B cell (primary cell): Measurements from ENCODE around the gene SRP14. TPM values are rescaled to one million over a fixed set of nuclear protein-coding genes. Genes with fewer than 3 reads are reported as not detected.

ENCODE experiments used
- ATAC-seq: fragments of 200-7000 bp; cut with Tn5 transposase; one replicate; pipeline ENCODE4 v1.10.0; 2021; ENCODE audit warnings: low read depth, mild to moderate bottlenecking, moderate number of reproducible peaks, moderate library complexity
- CTCF ChIA-PET: fragments of 350-600 bp; sonication (Branson Sonifier 250); formaldehyde crosslinking; loops from one replicate; lab custom pipeline; 2021; ENCODE audit warnings: antibody characterized with exemption, inconsistent platforms; lab: Charles Lee
- POLR2A ChIA-PET: fragments of 350-600 bp; sonication (Branson Sonifier 250); formaldehyde crosslinking; loops from one replicate; lab custom pipeline; 2021; ENCODE audit warnings: antibody characterized with exemption; lab: Charles Lee
- DNase-seq: peaks from one replicate; pipeline ENCODE4 v3.0.0; 2013
- H2AFZ ChIP-seq: 2 replicates; pipeline ENCODE4 v1.6.1; 2012; ENCODE audit warnings: mild to moderate bottlenecking, low read depth, low read length; ENCODE audit not compliant: insufficient read depth, poor library complexity, severe bottlenecking
- H3K27ac ChIP-seq, 2 donors: 1 replicate in 1 of 2; 2 replicates in 1 of 2; pipeline ENCODE4 v1.5.1; 2012 to 2013; ENCODE audit warnings: low read length in 2 of 2, mild to moderate bottlenecking in 2 of 2, moderate library complexity in 1 of 2
- H3K27me3 ChIP-seq, 4 experiments: fragments of 200-600 bp in 1 of 4; sonication (generic) in 1 of 4; replicated peaks in 1 of 4; 1 replicate in 2 of 4; 2 replicates in 2 of 4; pipeline versions ENCODE4 v1.6.1 to v1.7.0; 2013 to 2016; ENCODE audit warnings: low read length in 3 of 4, mild to moderate bottlenecking in 2 of 4, mixed read lengths in 1 of 4, moderate library complexity in 1 of 4; ENCODE audit not compliant: insufficient read depth in 4 of 4, control insufficient read depth in 3 of 4; ENCODE audit errors: control extremely low read depth in 1 of 4
- H3K36me3 ChIP-seq, 2 experiments: replicated peaks in 1 of 2; 1 replicate in 1 of 2; 2 replicates in 1 of 2; pipeline versions ENCODE4 v1.6.1 to v1.7.1; 2013; ENCODE audit warnings: low read length in 1 of 2; ENCODE audit not compliant: insufficient read depth in 2 of 2, control insufficient read depth in 1 of 2; ENCODE audit errors: control extremely low read depth in 1 of 2, extremely low read depth in 1 of 2
- H3K4me1 ChIP-seq, 2 donors: fragments of 200-600 bp in 1 of 2; sonication (generic) in 1 of 2; 1 replicate in 1 of 2; 2 replicates in 1 of 2; pipeline versions ENCODE4 v1.5.1 to v1.6.1; 2013 to 2017; ENCODE audit warnings: low read length in 2 of 2; ENCODE audit not compliant: control insufficient read depth in 2 of 2, insufficient read depth in 2 of 2
- H3K4me2 ChIP-seq: replicated peaks from 2 replicates; pipeline ENCODE3; 2012; ENCODE audit warnings: mild to moderate bottlenecking, low read depth, low read length; ENCODE audit not compliant: poor library complexity, severe bottlenecking
- H3K4me3 ChIP-seq, 5 experiments: fragments of 200-600 bp in 1 of 5; sonication (generic) in 1 of 5; 1 replicate in 3 of 5; 2 replicates in 2 of 5; pipeline versions ENCODE4 v1.5.1 to v1.7.0; 2011 to 2016; ENCODE audit warnings: low read length in 4 of 5, mild to moderate bottlenecking in 4 of 5, low read depth in 2 of 5, control low read depth in 1 of 5, moderate library complexity in 1 of 5; ENCODE audit not compliant: insufficient read depth in 1 of 5; ENCODE audit errors: control extremely low read depth in 1 of 5, extremely low read depth in 1 of 5
- H3K79me2 ChIP-seq: fragments of 200-600 bp; sonication (generic); one replicate; pipeline ENCODE4 v1.6.0; 2016; ENCODE audit warnings: low read length; ENCODE audit not compliant: control insufficient read depth, insufficient read depth
- H3K9ac ChIP-seq: fragments of 200-600 bp; sonication (generic); 2 replicates; pipeline ENCODE4 v1.6.1; 2017; ENCODE audit warnings: mild to moderate bottlenecking, low read length, moderate library complexity
- H3K9me3 ChIP-seq, 3 donors: one replicate each; pipeline versions ENCODE4 v1.6.1 to v1.7.1; 2013; ENCODE audit warnings: low read length in 2 of 3; ENCODE audit not compliant: control insufficient read depth in 2 of 3, insufficient read depth in 1 of 3; ENCODE audit errors: control extremely low read depth in 1 of 3
- H4K20me1 ChIP-seq: 2 replicates; pipeline ENCODE4 v1.6.0; 2012; ENCODE audit warnings: mild to moderate bottlenecking, low read length; ENCODE audit not compliant: insufficient read depth, control insufficient read depth, poor library complexity, severe bottlenecking
- H3K27ac Mint-ChIP-seq: one replicate; pipeline ENCODE4 v1.8.0; 2021; ENCODE audit warnings: mixed read lengths
- H3K27me3 Mint-ChIP-seq: one replicate; pipeline ENCODE4 v1.8.0; 2021; ENCODE audit warnings: mixed read lengths
- H3K4me1 Mint-ChIP-seq: one replicate; pipeline ENCODE4 v1.8.0; 2021; ENCODE audit warnings: mixed read lengths
- H3K4me3 Mint-ChIP-seq: one replicate; pipeline ENCODE4 v1.8.0; 2021; ENCODE audit warnings: mixed read lengths
- H3K9me3 Mint-ChIP-seq: one replicate; pipeline ENCODE4 v1.8.0; 2022; ENCODE audit warnings: mixed read lengths; ENCODE audit not compliant: insufficient read depth
- CTCF ChIP-seq: fragments of 200-600 bp; IDR thresholded peaks from one replicate; pipeline ENCODE4 v1.8.0; 2022; ENCODE audit warnings: antibody characterized with exemption, mild to moderate bottlenecking
- EZH2 ChIP-seq: IDR thresholded peaks from 2 replicates; pipeline ENCODE4 v1.6.1; 2012; ENCODE audit warnings: borderline replicate concordance, low read depth, mild to moderate bottlenecking, moderate library complexity, low read length; ENCODE audit not compliant: insufficient read depth, poor library complexity, severe bottlenecking
- WGBS: methylation state at CpG from one replicate; pipeline ENCODE4 v1.1.5; 2013; ENCODE audit warnings: missing lambda C conversion rate; ENCODE audit not compliant: insufficient coverage; 5-methylcytosine and 5-hydroxymethylcytosine counted together
- intact Hi-C: fragments of 100-400 bp; cut with micrococcal nuclease; formaldehyde crosslinking; loops from one replicate; pipeline ENCODE4 v1.10.0; 2022
- polyA plus RNA-seq: library from polyadenylated mRNA; depleted of rRNA; stranded (reverse); fragments of >200 nt; gene quantifications from 2 replicates; pipeline ENCODE4 v1.2.3, GENCODE V29; 2012
- total RNA-seq, 2 donors: library from RNA; stranded (reverse); fragments of 120-200 nt in 1 of 2; gene quantifications; 1 replicate in 1 of 2; 2 replicates in 1 of 2; pipeline versions ENCODE4 v1.2.3 to v1.2.4, GENCODE V29; 2013 to 2022

The SRP14 gene
- total and polyA plus RNA-seq, 2 donors (not counting 1 experiment from before 2014, with no cell fraction given) = 120 to 131 TPM

- ChIA-PET POLR2A (interaction anchor here (1.3 to 3.9 kb wide), 2 partner anchors 66 to 73 kb away, joined by 3 to 37 read pairs; partner anchors contain the start of gene BMF), CTCF (interaction anchor here (0.9 to 17.9 kb wide), 6 partner anchors 61 to 296 kb away, joined by 3 to 934 read pairs (median 20); partner anchors contain the start of gene BMF)
- H3K79me2 ChIP-seq = peaks cover 45% of the 10 kb centered on the region
- no peak overlapping the region for H3K9ac ChIP-seq
- DNase-seq (no peak), ATAC-seq (no peak)
- H3K36me3 ChIP-seq = peaks cover 0 to 12% of the 10 kb centered on the region in 2 experiments
- WGBS = no CpG with 5 or more reads among the region's 3 CpGs
- no peaks in the 10 kb centered on the region for H4K20me1 ChIP-seq
- H3K4me1 ChIP-seq = peaks cover 28 to 38% of the 10 kb centered on the region in 2 donors
- peaks cover 47% of the 10 kb centered on the region for H3K4me1 Mint-ChIP-seq
- H3K27me3 Mint-ChIP-seq = no peaks in the 10 kb centered on the region
- H3K4me2 ChIP-seq = no peak overlapping the region
- H3K27ac ChIP-seq = no peak overlapping the region
- no peaks in the 10 kb centered on the region for H3K27me3 ChIP-seq
- no peaks in the 10 kb centered on the region for H3K9me3 ChIP-seq
- no peak overlapping the region for H3K27ac Mint-ChIP-seq
- H3K4me3 Mint-ChIP-seq = peak overlapping the region; percentile 78
- TF ChIP-seq EZH2 (no peak), CTCF (no peak)
- no peak overlapping the region for H3K4me3 ChIP-seq
- no peak overlapping the region for H2AFZ ChIP-seq
- intact Hi-C loops = no loop called here
- no peaks in the 10 kb centered on the region for H3K9me3 Mint-ChIP-seq
Observed at GRCh38 chr15:40040770-40041169, 1.8 kb upstream of the SRP14 start.

GRCh38 chr15:40040293-40040635 lies 1.3 kb upstream of the SRP14 start:
- no peak overlapping the region for H3K9ac ChIP-seq
- intact Hi-C loops = no loop called here
- TF ChIP-seq EZH2 (no peak), CTCF (no peak)

More at GRCh38 chr15:40040293-40040635, 1.3 kb upstream of the SRP14 start:
- ChIA-PET POLR2A (interaction anchor here (0.5 to 3.9 kb wide), 5 partner anchors 66 to 258 kb away, joined by 3 to 37 read pairs (median 5); partner anchors contain the start of genes BMF and FSIP1), CTCF (interaction anchor here (0.7 to 17.9 kb wide), 8 partner anchors 42 to 297 kb away, joined by 3 to 934 read pairs (median 4); partner anchors contain the start of gene BMF)
- H3K27me3 Mint-ChIP-seq = no peaks in the 10 kb centered on the region
- WGBS = 79% methylated on average over 6 of the region's 6 CpGs
- Histone ChIP-seq H4K20me1 (no peaks in the 10 kb centered on the region), H3K4me1 (peaks cover 23 to 33% of the 10 kb centered on the region in 2 donors), H3K4me3 (peak overlapping the region in 1 of 5 experiments; percentile 6), H3K27ac (peak overlapping the region in 1 of 2 donors; percentile 95), H3K27me3 (no peaks in the 10 kb centered on the region), H3K9me3 (no peaks in the 10 kb centered on the region), H3K36me3 (peaks cover 0 to 17% of the 10 kb centered on the region in 2 experiments), H2AFZ (no peak overlapping the region), H3K4me2 (peak overlapping the region; percentile 70), H3K79me2 (peaks cover 45% of the 10 kb centered on the region)
- peak overlapping the region; percentile 78 for H3K4me3 Mint-ChIP-seq
- ATAC-seq (no peak), DNase-seq (no peak)
- H3K27ac Mint-ChIP-seq = peak overlapping the region; percentile 75
- H3K4me1 Mint-ChIP-seq = peaks cover 42% of the 10 kb centered on the region
- no peaks in the 10 kb centered on the region for H3K9me3 Mint-ChIP-seq
